Smooth muscle cell (in vitro differentiated cells): Measurements from ENCODE around the gene PRTN3. TPM values are rescaled to one million over a fixed set of nuclear protein-coding genes. Genes with fewer than 3 reads are reported as not detected.

Source experiments
- DNase-seq: peaks from one replicate; lab custom pipeline; 2025; ENCODE audit not compliant: unreplicated experiment; lab: John Stamatoyannopoulos, UW
- H2AFZ ChIP-seq: fragments of 200-600 bp; sonication (generic); 2 replicates; pipeline ENCODE4 v1.6.0; 2016; ENCODE audit warnings: antibody characterized with exemption, low read depth, mild to moderate bottlenecking
- H3F3A ChIP-seq: fragments of 200-600 bp; sonication (generic); 2 replicates; pipeline ENCODE4 v1.6.0; 2017; ENCODE audit warnings: antibody characterized with exemption, low read depth
- H3K27ac ChIP-seq: fragments of 200-600 bp; sonication (generic); 2 replicates; pipeline ENCODE4 v1.5.1; 2016; ENCODE audit warnings: low read depth, mild to moderate bottlenecking
- H3K27me3 ChIP-seq: fragments of 200-600 bp; sonication (generic); 2 replicates; pipeline ENCODE4 v1.6.1; 2016; ENCODE audit warnings: low read depth, mild to moderate bottlenecking
- H3K36me3 ChIP-seq: fragments of 200-600 bp; sonication (generic); 2 replicates; pipeline ENCODE4 v1.5.1; 2016; ENCODE audit warnings: low read depth
- H3K4me1 ChIP-seq: fragments of 200-600 bp; sonication (generic); 2 replicates; pipeline ENCODE4 v1.5.1; 2016; ENCODE audit warnings: low read depth
- H3K4me2 ChIP-seq: fragments of 200-600 bp; sonication (generic); 2 replicates; pipeline ENCODE4 v1.6.0; 2016; ENCODE audit warnings: mild to moderate bottlenecking
- H3K4me3 ChIP-seq: fragments of 200-600 bp; sonication (generic); 2 replicates; pipeline ENCODE4 v1.5.1; 2016; ENCODE audit warnings: mild to moderate bottlenecking
- H3K79me2 ChIP-seq: fragments of 200-600 bp; sonication (generic); 2 replicates; pipeline ENCODE4 v1.6.0; 2016; ENCODE audit warnings: low read depth, mild to moderate bottlenecking
- H3K9ac ChIP-seq: fragments of 200-600 bp; sonication (generic); 2 replicates; pipeline ENCODE4 v1.6.0; 2016; ENCODE audit warnings: low read depth
- H3K9me3 ChIP-seq: fragments of 200-600 bp; sonication (generic); replicated peaks from 2 replicates; pipeline ENCODE4 v1.5.1; 2016; ENCODE audit warnings: low read depth
- H4K20me1 ChIP-seq: fragments of 200-600 bp; sonication (generic); 2 replicates; pipeline ENCODE4 v1.6.0; 2016; ENCODE audit warnings: low read depth
- WGBS: methylation state at CpG from one replicate; pipeline ENCODE4 v1.1.7; 2016; ENCODE audit warnings: low lambda C conversion rate; 5-methylcytosine and 5-hydroxymethylcytosine counted together
- polyA plus RNA-seq: library from polyadenylated mRNA; unstranded; fragments of >200 nt; fragmentation: Nextera tagmentation; extraction: Ambion mirVana; gene quantifications from 2 replicates; pipeline ENCODE4 v1.2.1, GENCODE V29; 2016
- total RNA-seq: library from RNA; depleted of rRNA; stranded (reverse); fragments of >200 nt; gene quantifications from 2 replicates; pipeline ENCODE4 v1.2.3, GENCODE V29; 2014
- TF ChIP-seq, protein P1 (sequence below): fragments of 200-600 bp; sonication (generic); IDR thresholded peaks from 2 replicates; pipeline ENCODE4 v1.5.1; 2017; ENCODE audit warnings: borderline replicate concordance, mild to moderate bottlenecking, antibody characterized with exemption; ENCODE audit not compliant: insufficient read depth, poor library complexity, severe bottlenecking

The PRTN3 gene
- total and polyA plus RNA-seq, 2 experiments from 2014 or later = not detected

DNA sequence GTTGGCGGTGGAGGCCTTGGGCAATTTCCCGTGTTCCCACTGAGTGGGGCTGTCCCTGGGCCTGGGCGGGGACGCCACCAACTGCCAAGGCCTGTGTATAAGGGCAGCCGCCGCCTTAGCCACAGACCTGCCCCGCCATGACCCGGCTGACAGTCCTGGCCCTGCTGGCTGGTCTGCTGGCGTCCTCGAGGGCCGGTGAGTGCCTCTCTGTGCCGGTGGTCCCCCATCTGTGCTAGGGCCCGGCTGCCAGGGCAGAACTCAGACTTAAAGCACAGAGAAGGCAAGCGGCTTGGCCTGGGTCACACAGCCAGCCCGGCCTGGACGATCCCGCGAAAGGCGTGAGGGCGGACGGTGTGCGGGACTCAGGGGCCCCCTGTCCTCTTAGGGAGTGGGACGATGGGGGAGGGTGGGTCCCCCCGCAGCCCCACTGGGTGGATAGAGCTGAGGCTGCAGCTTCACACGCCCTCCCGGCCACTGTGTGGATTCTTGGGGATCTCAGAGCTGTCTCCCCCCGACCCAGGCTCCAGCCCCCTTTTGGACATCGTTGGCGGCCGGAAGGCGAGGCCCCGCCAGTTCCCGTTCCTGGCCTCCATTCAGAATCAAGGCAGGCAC lies 13.0 kb upstream of the PRTN3 start, which contains the start of gene AZU1:
AZU1 (plus strand) TSS at position 128 of the 612 bp plus-strand sequence; CDS start at position 138, 10 bp downstream.
- Histone ChIP-seq H3K4me1 (peaks cover 5% of the 10 kb centered on the region), H3K27ac (no peak within 1 kb of the TSS), H3K4me2 (no peak within 1 kb of the TSS), H3K4me3 (no peak within 1 kb of the TSS), H3F3A (no peaks in the 10 kb centered on the region), H3K79me2 (no peaks in the 10 kb centered on the region), H2AFZ (no peak within 1 kb of the TSS), H3K9me3 (no peaks in the 10 kb centered on the region), H3K27me3 (no peaks in the 10 kb centered on the region), H3K9ac (no peak within 1 kb of the TSS), H4K20me1 (no peaks in the 10 kb centered on the region), H3K36me3 (no peaks in the 10 kb centered on the region)
- TF ChIP-seq, protein P1, sequence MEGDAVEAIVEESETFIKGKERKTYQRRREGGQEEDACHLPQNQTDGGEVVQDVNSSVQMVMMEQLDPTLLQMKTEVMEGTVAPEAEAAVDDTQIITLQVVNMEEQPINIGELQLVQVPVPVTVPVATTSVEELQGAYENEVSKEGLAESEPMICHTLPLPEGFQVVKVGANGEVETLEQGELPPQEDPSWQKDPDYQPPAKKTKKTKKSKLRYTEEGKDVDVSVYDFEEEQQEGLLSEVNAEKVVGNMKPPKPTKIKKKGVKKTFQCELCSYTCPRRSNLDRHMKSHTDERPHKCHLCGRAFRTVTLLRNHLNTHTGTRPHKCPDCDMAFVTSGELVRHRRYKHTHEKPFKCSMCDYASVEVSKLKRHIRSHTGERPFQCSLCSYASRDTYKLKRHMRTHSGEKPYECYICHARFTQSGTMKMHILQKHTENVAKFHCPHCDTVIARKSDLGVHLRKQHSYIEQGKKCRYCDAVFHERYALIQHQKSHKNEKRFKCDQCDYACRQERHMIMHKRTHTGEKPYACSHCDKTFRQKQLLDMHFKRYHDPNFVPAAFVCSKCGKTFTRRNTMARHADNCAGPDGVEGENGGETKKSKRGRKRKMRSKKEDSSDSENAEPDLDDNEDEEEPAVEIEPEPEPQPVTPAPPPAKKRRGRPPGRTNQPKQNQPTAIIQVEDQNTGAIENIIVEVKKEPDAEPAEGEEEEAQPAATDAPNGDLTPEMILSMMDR = no peak
- no peak for DNase-seq
- WGBS = 93% methylated on average over 32 of the region's 33 CpGs

DNA sequence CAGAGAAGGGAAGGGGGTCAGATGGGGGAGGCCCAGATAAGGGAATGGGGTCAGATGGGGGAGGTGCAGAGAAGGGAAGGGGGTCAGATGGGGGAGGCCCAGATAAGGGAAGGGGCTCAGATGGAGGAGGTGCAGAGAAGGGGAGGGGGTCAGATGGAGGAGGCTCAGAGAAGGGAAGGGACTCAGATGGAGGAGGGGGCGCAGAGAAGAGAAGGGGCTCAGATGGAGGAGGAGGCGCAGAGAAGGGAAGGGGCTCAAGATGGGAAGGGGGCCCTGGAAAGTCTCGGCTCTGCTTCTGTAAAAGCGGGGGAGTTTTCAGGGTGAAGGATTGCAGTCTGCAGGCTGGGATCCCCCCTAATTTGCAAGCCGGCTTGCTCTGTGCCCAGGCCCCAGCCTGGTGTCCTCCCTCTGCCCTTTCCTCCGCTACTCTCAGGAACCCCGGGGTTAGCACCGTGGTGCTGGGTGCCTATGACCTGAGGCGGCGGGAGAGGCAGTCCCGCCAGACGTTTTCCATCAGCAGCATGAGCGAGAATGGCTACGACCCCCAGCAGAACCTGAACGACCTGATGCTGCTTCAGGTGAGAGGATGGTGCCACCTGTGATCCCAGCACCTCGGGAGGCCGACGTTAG lies 11.6 kb upstream of the PRTN3 start:
- Histone ChIP-seq H3F3A (no peaks in the 10 kb centered on the region), H2AFZ (no peak overlapping the region), H3K9ac (no peak overlapping the region), H3K4me3 (no peak overlapping the region), H3K79me2 (no peaks in the 10 kb centered on the region), H3K27me3 (no peaks in the 10 kb centered on the region), H3K4me1 (no peaks in the 10 kb centered on the region), H3K9me3 (no peaks in the 10 kb centered on the region), H3K4me2 (no peak overlapping the region), H4K20me1 (no peaks in the 10 kb centered on the region), H3K36me3 (no peaks in the 10 kb centered on the region), H3K27ac (no peak overlapping the region)
- DNase-seq = no peak
- TF ChIP-seq, protein P1 = no peak
- WGBS = 90% methylated on average over 16 of the region's 18 CpGs

DNA sequence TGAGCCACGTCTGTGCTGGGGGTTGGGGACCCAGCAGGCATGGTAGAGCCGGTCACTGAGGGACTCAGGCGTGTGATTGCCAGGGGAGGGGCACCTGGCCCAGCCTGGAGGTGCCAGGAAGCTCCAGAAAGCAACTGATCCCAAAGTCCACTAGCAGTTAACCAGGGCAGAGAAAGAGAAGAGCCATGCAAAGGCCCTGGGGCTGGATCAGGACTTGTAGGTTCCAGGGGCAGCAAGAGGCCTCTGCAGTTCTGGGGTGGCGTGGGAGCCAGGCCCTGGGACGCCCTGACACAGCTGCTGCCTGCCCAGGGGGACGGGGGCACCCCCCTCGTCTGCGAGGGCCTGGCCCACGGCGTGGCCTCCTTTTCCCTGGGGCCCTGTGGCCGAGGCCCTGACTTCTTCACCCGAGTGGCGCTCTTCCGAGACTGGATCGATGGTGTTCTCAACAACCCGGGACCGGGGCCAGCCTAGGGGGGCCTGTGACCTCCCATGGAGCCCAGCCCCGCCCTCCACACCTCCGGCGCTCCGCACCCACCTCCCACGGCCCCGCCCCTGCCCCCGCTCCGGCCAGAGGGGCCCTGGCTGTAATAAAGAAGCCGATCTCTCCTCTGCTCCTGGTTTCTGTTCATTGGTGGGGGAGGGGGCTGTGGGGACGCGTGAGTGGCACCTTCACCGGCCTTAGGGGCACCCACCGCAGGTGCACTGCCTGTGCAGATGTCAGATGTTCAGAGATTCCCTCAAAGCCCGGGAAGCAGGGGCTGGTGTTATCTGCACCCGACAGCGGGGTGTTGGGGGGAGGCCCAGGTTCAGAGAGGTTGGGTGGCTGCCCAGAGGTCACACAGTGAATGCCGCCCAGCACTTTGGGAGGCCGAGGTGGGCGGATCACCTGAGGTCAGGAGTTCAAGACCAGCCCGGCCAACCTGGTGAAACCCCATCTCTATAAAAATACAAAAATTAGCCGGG lies 9.1 kb upstream of the PRTN3 start:
- no peak overlapping the region for H3K4me3 ChIP-seq
- H3K9me3 ChIP-seq = no peaks in the 10 kb centered on the region
- H3K27ac ChIP-seq = no peak overlapping the region
- no peaks in the 10 kb centered on the region for H3F3A ChIP-seq
- no peaks in the 10 kb centered on the region for H3K36me3 ChIP-seq
- H4K20me1 ChIP-seq = no peaks in the 10 kb centered on the region
- H3K9ac ChIP-seq = no peak overlapping the region
- WGBS = 88% methylated on average over 34 of the region's 38 CpGs
- DNase-seq = no peak
- no peaks in the 10 kb centered on the region for H3K79me2 ChIP-seq
- H3K27me3 ChIP-seq = no peaks in the 10 kb centered on the region
- H3K4me2 ChIP-seq = no peak overlapping the region
- H3K4me1 ChIP-seq = no peaks in the 10 kb centered on the region
- TF ChIP-seq, protein P1 = no peak
- H2AFZ ChIP-seq = no peak overlapping the region
